GM19395 (cell line): ENCODE results near the gene CD9.

ENCODE experiments used
- ATAC-seq: cut with Tn5 transposase; IDR thresholded peaks from one replicate; pipeline ENCODE4 v1.9.1; 2021; ENCODE audit warnings: mild to moderate bottlenecking, moderate library complexity; ENCODE audit not compliant: unreplicated experiment

Gene CD9

DNA sequence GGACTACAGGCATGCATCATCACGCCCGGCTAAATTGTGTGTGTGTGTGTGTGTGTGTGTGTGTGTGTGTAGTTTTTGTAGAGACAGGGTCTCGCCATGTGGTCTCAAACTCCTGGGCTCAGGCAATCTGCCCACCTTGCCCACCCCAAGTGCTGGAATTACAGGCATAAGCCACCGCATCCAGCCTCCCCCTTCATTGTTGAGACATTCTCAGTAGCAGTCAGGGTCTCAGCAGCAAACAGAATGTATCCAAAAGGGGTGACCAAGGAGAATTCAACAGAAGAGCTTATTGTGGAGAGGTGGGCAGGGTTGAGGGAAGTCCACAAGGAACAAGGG lies 73.0 kb downstream of the CD9 start:
- no peak for ATAC-seq

DNA sequence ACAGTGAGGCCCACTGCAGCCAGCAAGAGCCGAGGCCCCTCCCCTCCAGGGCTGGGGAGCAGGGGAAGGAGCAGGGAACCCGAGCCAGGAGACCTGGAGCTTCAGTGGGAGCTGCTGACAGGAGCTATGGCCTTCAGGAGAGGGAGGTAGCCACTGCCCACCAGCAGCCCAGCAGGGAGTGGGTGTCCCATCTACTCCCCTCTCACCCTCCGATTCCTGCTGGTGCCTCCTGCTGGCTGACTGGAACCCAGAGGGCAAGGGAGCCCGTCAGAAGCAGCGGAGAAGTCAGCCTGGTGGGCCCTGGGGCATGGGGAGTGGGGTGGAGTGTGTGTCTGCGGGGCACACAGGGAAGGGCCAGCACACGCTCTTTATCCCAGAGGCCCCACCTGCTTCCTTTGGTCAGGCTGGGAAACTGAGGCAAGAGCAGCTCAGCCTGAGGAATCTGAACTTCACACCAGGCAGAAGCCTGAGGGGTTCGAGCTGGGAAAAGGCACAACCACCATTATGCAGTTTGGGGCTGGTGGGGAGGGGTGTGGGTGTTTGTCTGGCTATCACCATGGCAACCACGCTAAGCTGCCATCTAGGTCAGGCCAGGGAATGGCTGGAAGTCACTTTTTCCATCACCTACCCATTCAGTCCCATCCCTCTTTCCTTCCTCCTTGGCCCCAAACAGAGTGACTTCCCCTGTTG lies 73.5 kb downstream of the CD9 start:
- ATAC-seq = no peak

DNA sequence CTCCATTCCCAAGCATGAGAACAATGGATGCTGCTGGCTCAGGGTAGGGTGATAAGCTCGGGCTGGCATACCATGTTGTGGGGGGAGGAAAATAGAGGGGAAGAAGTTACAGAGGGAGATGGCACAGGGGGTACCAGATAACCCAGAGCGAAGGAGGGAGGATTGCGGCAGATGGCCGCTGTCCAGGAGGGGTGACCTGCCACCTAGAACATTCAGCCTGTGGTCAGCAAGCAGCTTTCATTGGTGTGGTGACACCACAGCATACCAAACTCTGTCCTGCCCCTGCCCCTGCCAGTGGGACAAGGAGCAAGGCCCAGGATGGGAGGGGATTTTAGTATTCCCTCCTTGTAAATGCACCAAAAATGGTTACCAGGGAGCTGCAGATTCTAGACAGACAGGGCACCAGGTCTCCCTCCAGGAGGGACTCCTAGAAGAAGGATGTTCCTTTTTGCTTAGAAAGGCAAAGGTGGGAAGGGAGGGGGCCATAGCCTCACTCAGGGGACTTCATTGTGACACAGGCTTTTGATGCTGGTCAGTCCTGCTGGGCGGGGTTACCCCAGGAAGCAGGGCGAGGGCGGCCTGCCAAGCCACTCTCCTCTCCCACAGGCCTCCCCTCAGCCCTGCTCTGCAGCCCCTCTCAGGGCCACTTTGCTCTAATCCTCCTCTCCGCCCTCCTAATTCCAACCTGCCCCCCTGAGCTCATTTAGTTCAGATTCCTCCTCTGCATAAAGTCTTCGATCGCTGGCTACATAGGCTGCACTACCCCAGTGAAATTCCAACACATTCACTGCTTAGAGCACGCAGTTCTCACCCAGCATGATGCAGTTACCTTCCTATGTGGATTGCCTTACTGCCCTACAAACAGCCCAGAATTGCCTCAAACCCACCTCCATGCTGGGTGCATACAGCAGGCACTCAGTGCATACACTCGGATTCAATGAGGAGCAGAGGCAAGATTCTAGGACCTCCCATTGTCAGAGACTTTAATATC lies 74.3 kb downstream of the CD9 start:
- no peak for ATAC-seq

DNA sequence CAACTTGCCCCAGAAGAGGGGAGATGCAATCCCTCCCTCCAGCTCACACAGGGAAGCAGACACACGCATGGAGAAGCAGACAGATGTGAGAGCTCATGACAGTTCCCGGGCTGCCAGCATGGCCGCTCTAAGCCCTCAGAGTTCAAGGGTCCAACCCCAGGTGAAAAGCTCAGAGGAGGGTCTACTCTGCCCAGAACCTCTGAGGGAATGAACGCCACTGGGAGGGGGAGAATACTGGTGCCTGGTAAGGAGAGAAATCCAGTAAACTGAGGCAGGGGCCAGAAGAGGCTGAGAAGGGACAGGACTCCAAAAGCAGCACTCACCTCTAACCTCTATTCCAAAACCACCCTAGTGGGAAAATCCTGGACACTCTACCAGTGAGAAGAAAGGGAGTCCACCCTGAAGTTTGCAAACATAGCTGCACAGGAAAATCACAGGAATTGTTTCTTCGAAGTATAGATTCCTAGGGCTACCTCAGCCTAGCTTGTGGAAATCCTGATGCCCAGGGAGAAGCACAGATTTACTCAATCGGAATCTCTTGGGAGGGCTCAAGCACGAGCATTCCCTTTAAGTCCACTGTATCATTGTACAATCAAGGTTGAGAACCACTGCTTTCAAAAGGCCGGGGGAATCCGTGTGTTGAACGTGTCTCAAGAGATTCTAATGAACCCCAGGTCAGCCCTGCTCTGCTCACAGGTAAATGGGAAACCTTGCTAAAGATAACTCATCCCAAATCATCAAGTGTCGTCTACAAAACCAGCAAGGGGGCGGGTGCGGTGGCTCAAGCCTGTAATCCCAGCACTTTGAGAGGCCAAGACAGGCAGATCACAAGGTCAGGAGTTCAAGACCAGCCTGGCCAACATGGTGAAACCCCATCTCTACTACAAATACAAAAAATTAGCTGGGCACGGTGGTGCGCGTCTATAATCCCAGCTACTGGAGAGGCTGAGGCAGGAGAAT lies 76.0 kb downstream of the CD9 start:
- ATAC-seq = no peak

DNA sequence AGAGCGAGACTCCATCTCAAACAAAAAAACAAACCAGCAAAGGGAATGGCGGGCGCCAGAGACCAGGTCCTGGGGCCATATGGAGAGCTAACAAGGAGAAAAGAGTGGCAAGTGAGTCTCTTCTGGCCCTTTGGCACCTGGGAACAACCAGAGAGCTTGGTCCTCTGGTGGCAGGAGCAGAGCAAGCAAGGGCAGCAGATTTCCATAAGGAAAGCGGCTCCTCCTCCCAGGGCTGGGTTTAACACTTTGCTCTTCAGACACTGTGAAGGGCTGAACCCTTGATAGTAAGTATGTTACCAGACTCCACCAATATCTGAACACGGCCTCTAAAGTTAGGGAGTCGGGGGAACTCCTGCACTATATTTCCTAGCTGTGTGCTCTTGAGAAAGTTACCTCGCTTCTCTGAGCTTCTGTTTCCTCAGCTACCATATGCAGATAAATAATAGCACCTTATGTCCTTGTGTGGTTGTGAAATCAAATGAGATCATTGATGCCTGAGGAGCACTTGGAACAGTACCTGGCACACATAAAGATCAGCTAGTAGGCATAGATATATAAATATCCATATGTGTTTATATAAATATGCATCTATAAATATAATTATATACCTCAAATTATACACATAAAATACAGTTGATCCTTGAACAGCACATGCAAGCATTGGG lies 76.9 kb downstream of the CD9 start:
- no peak for ATAC-seq

DNA sequence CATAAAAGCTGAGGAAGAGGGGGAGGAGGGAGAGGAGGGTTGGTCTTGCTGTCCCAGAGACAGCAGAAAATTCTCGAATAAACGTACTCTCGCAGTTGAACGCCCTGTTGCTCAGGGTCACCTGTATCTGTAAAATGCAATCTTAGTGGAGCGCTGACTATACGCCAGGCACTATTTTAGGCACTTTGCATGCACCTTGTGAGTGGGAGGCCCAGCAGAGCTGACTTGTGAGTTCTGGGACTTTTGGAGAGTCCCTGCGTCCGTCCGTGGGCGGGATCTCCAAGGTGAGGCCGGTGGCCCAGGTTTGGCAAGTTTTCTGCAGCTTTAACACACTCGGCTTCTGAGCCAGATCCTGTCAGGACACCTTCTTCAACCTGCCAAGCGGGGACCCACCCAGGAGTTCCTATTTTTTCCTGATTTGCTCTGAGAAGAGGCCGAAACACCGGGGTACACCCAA lies 77.8 kb downstream of the CD9 start:
- peak; percentile 19 for ATAC-seq

DNA sequence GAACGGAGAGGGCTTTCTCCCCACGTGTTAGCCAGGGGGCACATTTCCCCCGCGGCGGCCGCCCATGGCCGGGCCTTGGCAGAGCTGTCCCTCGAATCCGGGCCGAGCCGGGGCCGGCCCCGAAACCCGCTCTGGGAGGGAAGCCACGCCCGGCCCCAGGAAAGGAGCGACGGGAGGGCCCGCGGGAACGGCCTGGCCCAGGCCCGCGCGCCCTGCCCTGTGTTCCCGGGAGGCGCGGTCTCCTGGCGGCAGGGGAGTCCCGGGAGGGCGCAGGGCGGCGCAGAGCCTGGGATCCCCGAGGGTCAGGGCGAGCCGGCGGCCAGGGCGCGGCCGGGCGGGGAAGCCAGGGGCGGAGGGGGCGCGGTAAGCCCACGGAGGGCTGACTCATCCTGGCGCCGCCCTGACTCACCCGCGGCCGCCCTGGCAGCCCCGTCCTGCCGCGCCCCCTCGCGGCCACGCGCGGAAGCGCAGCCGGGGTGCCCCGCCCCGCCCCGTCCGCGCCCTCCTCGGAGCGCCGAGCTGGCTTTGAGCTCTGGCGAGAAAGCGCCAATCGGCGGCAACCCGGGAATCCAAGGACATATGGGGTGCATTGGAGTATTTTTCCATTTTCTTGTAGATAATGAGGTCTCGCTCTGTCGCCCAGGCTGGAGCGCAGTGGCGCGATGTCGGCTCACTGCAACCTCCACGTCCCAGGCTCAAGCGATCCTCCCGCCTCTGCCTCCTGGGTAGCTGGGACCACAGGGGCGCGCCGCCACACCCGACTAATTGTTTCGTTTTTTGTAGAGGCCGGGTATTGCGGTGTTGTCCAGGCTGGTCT lies 78.4 kb downstream of the CD9 start:
- ATAC-seq = peak; percentile 77

DNA sequence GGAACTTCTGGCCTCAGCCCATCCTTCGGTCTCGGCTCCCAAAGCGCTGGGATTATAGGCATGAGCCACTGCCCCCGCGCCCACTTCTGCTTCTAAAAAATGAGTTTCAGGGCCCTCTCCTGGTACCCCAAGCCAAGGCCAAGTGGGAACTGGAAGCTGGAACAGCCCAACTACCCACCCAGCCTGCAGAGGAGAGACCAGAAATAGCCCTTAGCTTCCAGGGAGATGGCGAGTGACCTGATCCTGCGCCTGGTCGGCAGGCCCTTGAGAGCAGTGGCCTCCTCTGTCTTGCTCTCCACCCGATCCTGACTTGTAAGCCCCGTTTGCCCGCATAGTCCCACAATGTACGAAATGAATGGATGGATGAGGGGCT lies 79.0 kb downstream of the CD9 start:
- ATAC-seq = no peak

DNA sequence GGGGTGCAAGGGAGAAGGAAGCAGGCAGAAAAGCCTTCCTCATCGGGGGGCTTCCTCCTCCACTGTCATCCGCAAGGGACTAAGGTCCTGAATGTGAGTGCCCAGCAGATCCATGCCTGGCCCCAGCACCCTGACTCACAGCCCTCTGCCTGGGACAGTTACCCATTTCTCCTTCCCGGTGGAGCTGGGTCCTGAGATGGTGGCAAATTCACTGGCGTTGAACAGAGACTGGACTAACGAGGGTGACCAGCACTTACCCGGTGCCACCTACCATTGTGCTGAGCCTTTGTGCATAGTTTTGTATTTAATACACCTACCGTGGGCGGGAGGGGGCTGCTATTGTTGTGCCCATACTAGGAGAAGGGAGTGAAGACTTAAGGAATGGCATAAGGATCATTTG lies 79.4 kb downstream of the CD9 start:
- ATAC-seq = no peak

DNA sequence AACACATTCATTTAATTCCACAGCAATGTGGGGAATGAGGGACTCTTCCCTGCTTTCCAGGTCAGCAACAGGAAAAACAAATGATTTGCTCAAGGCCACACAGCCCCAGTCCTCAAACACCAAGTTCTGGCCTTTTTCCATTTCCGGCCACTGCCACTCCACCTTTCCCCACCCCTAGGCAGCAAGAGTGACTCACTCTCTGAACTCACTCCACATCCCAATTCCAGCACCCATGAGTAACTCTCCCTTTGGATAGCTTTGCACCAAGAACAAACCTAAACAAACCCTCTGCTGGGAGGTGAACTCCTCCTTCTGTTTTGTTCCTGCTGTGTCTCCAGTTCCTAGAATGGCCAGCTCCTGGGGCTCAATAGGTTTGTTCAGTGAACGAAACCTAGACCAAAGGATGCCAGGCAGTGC lies 79.9 kb downstream of the CD9 start:
- no peak for ATAC-seq

DNA sequence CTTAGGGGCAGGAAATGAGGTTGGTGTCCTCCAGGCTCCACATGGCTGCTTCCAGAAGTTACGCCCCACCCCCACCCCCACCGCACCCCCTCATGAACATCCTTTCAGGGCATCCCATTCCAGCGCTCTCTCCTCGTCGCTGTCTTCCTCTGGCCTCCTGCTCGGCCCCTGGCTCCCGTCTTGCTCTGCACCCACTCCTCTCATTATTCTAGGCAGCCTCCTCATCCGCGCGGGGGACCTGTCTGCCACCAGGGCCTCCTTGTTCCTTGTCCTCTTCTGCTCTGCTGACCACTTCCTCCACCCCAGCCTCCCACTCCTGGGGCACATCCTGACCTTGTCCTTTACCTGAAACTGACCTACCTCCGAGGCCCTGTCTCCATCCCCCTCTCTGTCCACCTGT lies 80.5 kb downstream of the CD9 start:
- no peak for ATAC-seq

DNA sequence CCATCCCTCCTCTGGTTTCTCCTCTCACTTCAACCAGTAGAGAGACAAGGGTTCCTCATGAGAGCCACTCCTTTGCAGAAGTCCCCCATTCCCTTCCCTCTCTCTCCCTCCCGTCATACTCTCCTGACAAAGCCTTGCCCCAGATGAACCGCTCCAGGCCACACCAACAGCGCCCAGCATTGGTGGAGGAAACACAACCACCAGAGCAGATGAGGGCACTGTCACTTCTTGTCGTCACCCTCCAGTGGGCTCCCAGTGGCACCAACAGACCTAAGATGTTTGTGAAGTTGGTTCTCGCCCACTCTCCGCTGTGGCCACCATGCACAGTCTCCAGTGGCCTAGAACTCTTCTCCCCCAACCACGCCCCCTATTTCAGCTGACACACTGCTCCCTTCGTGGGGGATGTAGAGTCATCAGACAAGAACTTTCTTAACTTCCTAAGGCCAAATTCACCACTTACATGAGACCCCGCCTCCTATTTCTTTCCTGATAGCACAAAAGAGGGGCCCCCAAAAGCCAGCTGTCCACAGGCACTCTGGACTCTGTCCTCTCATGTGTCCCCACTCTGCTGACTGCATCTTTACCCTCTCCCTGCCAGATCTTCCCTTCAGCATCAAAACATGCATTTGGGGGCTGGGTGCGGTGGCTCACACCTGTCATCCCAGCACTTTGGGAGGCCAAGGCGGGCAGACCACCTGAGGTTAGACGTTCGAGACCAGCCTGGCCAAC lies 81.0 kb downstream of the CD9 start:
- ATAC-seq = no peak

DNA sequence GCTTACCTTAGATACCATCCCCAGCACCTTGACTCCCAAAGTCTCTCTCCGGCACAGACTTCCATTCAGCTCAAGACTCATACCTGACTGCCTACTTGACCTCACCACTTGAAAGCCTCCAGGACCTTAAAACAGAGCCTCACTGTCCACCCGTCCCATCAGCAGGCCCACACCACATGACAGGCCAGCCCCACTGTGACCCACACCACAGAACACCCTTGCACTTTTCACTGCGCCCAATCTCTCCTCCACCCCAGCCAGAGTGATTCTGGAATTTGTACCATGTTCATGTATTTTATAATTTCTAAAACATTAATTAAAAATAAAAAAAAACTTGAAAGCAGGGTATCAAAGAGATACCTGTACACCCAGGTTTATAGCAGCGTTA lies 82.2 kb downstream of the CD9 start:
- ATAC-seq = no peak

DNA sequence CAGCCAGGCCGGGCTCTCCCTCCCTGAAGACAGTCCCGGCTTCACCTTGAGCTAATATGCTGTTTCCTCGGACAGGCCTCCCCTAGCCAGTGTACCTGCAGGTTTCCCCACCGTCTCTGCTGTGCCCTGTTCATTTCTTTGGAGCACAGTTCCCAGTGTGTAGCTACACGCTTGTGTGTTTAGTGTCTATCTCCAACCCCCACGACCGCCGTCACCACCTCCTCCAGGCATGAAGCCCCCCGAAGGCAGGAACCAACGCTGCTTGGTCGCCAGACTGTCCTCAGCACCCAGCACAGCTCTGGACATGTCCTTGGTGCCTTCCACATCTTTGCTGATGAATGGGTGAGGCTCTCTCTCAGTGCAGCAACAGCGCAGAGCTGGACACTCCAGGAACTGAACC lies 84.1 kb downstream of the CD9 start:
- no peak for ATAC-seq

DNA sequence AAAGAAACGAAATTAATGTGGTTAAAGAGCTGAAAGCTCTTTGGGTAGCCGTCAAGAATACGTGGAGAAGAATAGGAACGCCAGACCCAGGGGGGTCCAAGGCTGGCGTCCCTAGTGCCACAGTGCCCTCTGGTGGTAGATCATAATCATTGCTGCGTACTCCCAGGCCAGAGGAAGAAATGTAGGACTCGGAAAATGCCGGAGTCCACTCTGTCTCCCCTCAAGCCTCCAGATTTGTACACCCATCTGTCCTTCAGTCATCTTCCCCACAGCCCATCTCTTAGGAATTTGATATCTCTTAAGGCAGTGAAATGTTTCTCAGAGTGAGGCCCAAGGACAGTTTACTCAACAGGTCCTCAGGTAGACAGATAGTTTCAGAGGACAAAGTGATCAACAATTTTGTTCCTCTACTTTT lies 84.9 kb downstream of the CD9 start:
- peak; percentile 53 for ATAC-seq

DNA sequence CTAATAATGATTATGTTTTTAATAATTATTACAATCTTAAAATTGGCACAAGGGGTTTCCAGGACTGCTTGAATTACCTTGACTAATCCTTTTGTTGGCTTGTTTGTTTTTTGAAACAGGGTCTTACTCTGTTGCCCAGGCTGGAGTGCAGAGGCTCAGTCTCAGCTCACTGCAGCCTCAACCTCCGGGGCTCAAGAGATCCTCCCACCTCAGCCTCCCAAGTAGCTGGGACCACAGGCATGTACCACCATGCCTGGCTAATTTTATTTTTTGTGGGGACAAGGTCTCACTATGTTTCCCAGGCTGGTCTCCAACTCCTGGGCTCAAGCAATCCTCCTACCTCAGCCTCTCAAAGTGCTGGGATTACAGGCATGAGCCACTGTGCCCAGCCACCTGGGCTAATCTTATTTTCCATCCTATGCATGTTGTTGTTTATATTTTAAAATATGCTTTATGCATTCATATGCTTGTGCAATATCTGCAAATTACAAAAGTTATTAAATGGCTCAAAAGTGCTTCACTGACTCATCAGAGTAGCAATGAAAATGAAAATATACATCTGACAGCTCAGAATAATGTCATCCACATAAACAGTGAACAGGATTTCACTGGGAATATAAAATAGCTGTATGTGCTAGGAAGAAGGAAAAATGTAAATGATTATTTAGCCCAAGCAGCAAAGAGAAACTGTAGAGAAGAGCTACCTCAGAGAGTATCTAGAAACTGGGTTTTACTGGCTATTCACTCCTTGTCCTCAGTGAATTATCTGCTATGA lies 85.5 kb downstream of the CD9 start:
- ATAC-seq = no peak
